Caco-2 (cell line): ENCODE data around the gene MS4A15. TPM values are rescaled to one million over a fixed set of nuclear protein-coding genes. Genes with fewer than 3 reads are reported as not detected.
"Not testable (repeated sequence)": the region's sequence is repeated elsewhere in the genome, so short reads cannot be mapped to it uniquely, and the experiment has no call there.

ENCODE experiments used
- BruUV-seq: library from RNA; stranded (reverse); fragments of 400-500 nt; replicated peaks from 2 replicates; lab custom pipeline; 2021; lab: Mats Ljungman, UMichigan
- CTCF ChIA-PET: fragments of 300-600 bp; sonication (Branson Sonifier 250); formaldehyde crosslinking; loops from one replicate; lab custom pipeline; 2022; ENCODE audit warnings: antibody characterized with exemption; lab: Charles Lee
- POLR2A ChIA-PET: fragments of 300-600 bp; sonication (Branson Sonifier 250); formaldehyde crosslinking; loops from one replicate; lab custom pipeline; 2022; ENCODE audit warnings: antibody characterized with exemption; lab: Charles Lee
- DNase-seq, 2 experiments: peaks; one replicate each; pipeline versions ENCODE4 v3.0.0 to v3.0.0-alpha.2; 2020 to 2022
- H3K27me3 ChIP-seq: replicated peaks from 2 replicates; pipeline ENCODE4 v1.6.0; 2011; ENCODE audit warnings: low read length; ENCODE audit not compliant: control insufficient read depth, insufficient read depth
- H3K36me3 ChIP-seq: 2 replicates; pipeline ENCODE4 v1.5.1; 2011; ENCODE audit warnings: low read length; ENCODE audit not compliant: control insufficient read depth, insufficient read depth
- H3K4me1 ChIP-seq: fragments of 250-450 bp; sonication (Bioruptor Pico); 2 replicates; pipeline ENCODE4 v1.5.1; 2020; ENCODE audit warnings: mild to moderate bottlenecking
- H3K4me3 ChIP-seq: 2 replicates; pipeline ENCODE4 v1.5.1; 2011; ENCODE audit warnings: low read depth, mild to moderate bottlenecking, control low read depth, low read length
- H3K9me3 ChIP-seq: fragments of 250-450 bp; sonication (Bioruptor Pico); 2 replicates; pipeline ENCODE4 v1.5.1; 2020; ENCODE audit warnings: mild to moderate bottlenecking, moderate library complexity
- H3K27ac Mint-ChIP-seq: one replicate; pipeline ENCODE4 v1.8.0; 2022; ENCODE audit warnings: mixed read lengths; ENCODE audit not compliant: unreplicated experiment
- H3K27me3 Mint-ChIP-seq: one replicate; pipeline ENCODE4 v1.8.0; 2022; ENCODE audit warnings: mixed read lengths; ENCODE audit not compliant: insufficient read depth, unreplicated experiment
- H3K36me3 Mint-ChIP-seq: one replicate; pipeline ENCODE4 v1.8.0; 2022; ENCODE audit warnings: mild to moderate bottlenecking, mixed read lengths; ENCODE audit not compliant: insufficient read depth, unreplicated experiment
- H3K4me1 Mint-ChIP-seq: one replicate; pipeline ENCODE4 v1.8.0; 2022; ENCODE audit warnings: low read depth, mixed read lengths; ENCODE audit not compliant: unreplicated experiment
- H3K4me3 Mint-ChIP-seq: one replicate; pipeline ENCODE4 v1.8.0; 2022; ENCODE audit warnings: mild to moderate bottlenecking, moderate library complexity, mixed read lengths; ENCODE audit not compliant: unreplicated experiment
- H3K9me3 Mint-ChIP-seq: one replicate; pipeline ENCODE4 v1.8.0; 2022; ENCODE audit warnings: mixed read lengths; ENCODE audit not compliant: unreplicated experiment
- intact Hi-C: fragments of 100-400 bp; cut with micrococcal nuclease; formaldehyde crosslinking; loops from one replicate; pipeline ENCODE4 v1.10.0; 2022; ENCODE audit not compliant: unreplicated experiment
- total RNA-seq: library from RNA; stranded (reverse); gene quantifications from 2 replicates; pipeline ENCODE4 v1.2.3, GENCODE V29; 2022
- TF ChIP-seq, protein P1 (sequence below), 2 experiments: fragments of 200-600 bp in 1 of 2; IDR thresholded peaks; 1 replicate in 1 of 2; 2 replicates in 1 of 2; pipeline versions ENCODE4 v1.5.1 to v1.8.0; 2011 to 2022; ENCODE audit warnings: antibody characterized with exemption in 1 of 2, control low read depth in 1 of 2, inconsistent platforms in 1 of 2, low read depth in 1 of 2, low read length in 1 of 2, mild to moderate bottlenecking in 1 of 2, moderate library complexity in 1 of 2; ENCODE audit not compliant: insufficient read depth in 1 of 2, severe bottlenecking in 1 of 2, unreplicated experiment in 1 of 2

The MS4A15 gene
- total RNA-seq, 1 experiment from 2014 or later = not detected

DNA sequence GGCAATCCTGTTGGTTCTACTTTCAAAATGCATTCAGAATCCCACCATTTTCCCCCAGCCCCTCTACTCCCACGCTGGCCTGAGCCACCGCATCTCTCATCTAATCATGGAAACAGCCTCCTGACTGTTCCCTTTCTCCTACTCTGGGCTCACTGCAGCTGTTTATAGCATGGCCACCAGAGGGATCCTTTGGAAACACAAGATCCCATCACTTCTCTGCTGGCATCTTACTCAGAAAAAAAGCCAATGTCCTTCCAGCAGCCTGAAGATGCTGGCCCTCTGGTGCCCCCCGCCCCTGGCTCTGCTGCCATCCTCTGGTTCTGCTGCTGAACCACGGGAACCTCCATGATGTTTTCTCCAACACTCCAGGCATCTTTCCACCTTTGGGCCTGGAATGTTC, 46.2 kb upstream of the MS4A15 start:
- H3K36me3 Mint-ChIP-seq = peaks cover 8% of the 10 kb centered on the region
- TF ChIP-seq, protein P1, sequence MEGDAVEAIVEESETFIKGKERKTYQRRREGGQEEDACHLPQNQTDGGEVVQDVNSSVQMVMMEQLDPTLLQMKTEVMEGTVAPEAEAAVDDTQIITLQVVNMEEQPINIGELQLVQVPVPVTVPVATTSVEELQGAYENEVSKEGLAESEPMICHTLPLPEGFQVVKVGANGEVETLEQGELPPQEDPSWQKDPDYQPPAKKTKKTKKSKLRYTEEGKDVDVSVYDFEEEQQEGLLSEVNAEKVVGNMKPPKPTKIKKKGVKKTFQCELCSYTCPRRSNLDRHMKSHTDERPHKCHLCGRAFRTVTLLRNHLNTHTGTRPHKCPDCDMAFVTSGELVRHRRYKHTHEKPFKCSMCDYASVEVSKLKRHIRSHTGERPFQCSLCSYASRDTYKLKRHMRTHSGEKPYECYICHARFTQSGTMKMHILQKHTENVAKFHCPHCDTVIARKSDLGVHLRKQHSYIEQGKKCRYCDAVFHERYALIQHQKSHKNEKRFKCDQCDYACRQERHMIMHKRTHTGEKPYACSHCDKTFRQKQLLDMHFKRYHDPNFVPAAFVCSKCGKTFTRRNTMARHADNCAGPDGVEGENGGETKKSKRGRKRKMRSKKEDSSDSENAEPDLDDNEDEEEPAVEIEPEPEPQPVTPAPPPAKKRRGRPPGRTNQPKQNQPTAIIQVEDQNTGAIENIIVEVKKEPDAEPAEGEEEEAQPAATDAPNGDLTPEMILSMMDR (IDR thresholded peaks at IDR 0.05; ENCODE audit: insufficient read depth in 1 of 2, low read depth in 1 of 2, low read length in 1 of 2, severe bottlenecking in 1 of 2, unreplicated experiment in 1 of 2) = peak; percentile 16 to 40
- peak; percentile 53 to 56 for DNase-seq
- CTCF ChIA-PET = interaction anchor here (1.0 to 2.3 kb wide), 3 partner anchors 31 to 53 kb away, joined by 3 to 16 read pairs (median 4); partner anchors contain the start of gene MS4A15
- H3K27me3 Mint-ChIP-seq = no peaks in the 10 kb centered on the region
- H3K9me3 Mint-ChIP-seq = no peaks in the 10 kb centered on the region
- peaks cover 55% of the 10 kb centered on the region for H3K4me1 ChIP-seq
- no peaks in the 10 kb centered on the region for H3K36me3 ChIP-seq
- H3K4me3 ChIP-seq = no peak overlapping the region
- no TSS peak for BruUV-seq
- H3K27me3 ChIP-seq = no peaks in the 10 kb centered on the region
- H3K4me3 Mint-ChIP-seq = no peak overlapping the region
- peaks cover 15% of the 10 kb centered on the region for H3K4me1 Mint-ChIP-seq
- H3K9me3 ChIP-seq = peaks cover 16% of the 10 kb centered on the region
- H3K27ac Mint-ChIP-seq = no peak overlapping the region
- intact Hi-C loops = loop anchor here (2.0 kb wide), 1 partner anchor 34 kb away; no protein-coding TSS in a partner anchor
- POLR2A ChIA-PET = no interaction called here

DNA sequence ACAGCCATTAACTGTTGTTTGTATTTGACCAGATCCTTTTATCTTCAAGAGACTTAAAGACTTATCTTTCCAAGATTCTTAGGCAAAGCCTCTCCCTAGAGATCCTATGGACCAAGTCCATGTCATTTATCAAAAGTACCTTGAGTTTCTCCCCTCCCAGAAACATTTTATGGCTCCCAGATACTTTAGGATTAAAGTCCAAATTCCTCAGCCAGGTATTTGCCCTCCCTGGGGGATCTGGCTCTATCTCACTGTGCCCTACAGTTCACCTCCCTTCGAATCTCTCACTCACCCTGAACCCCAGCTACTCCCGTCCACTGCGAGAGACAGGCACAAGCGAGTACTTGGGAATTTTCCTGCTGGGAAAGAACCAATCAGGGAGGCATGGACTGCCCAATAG, 45.4 kb upstream of the MS4A15 start:
- no peak overlapping the region for H3K4me3 Mint-ChIP-seq
- Histone ChIP-seq H3K9me3 (peaks cover 16% of the 10 kb centered on the region), H3K27me3 (no peaks in the 10 kb centered on the region), H3K4me1 (peaks cover 55% of the 10 kb centered on the region), H3K36me3 (no peaks in the 10 kb centered on the region), H3K4me3 (no peak overlapping the region)
- H3K9me3 Mint-ChIP-seq = no peaks in the 10 kb centered on the region
- H3K4me1 Mint-ChIP-seq = peaks cover 15% of the 10 kb centered on the region
- no TSS peak for BruUV-seq
- peak; percentile 86 to 94 for DNase-seq
- TF ChIP-seq, protein P1 (IDR thresholded peaks at IDR 0.05; ENCODE audit: insufficient read depth in 1 of 2, low read depth in 1 of 2, low read length in 1 of 2, severe bottlenecking in 1 of 2, unreplicated experiment in 1 of 2) = no peak
- POLR2A ChIA-PET = no interaction called here
- no peaks in the 10 kb centered on the region for H3K27me3 Mint-ChIP-seq
- peaks cover 8% of the 10 kb centered on the region for H3K36me3 Mint-ChIP-seq
- no peak overlapping the region for H3K27ac Mint-ChIP-seq
- intact Hi-C loops = loop anchor here (1.0 to 2.0 kb wide), 5 partner anchors 8 to 51 kb away; partner anchors contain the start of gene MS4A15
- CTCF ChIA-PET = interaction anchor here (0.7 to 2.3 kb wide), 4 partner anchors 10 to 64 kb away, joined by 3 to 16 read pairs (median 5); no protein-coding TSS in a partner anchor

DNA sequence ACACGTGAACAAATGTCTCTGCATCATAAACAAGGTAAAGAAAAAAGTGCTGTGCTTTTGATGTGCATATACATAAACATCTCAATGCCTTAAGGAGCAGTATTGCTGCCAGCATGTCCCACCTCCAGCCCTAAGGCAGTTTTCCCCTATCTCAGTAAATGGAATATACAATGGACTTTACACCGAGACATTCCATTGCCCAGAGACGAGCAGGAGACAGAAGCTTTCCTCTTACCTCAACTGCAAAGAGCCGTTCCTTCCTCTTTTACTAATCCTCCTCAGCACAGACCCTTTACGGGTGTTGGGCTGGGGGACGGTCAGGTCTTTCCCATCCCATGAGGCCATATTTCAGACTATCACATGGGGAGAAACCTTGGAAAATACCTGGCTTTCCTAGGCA, 43.2 kb upstream of the MS4A15 start:
- POLR2A ChIA-PET, H3K27me3 Mint-ChIP-seq, H3K36me3 ChIP-seq, intact Hi-C loops, H3K27me3 ChIP-seq, H3K36me3 Mint-ChIP-seq, H3K4me3 ChIP-seq, CTCF ChIA-PET: not testable (repeated sequence)
- TSS peak; percentile 86 for BruUV-seq
- Mint-ChIP-seq H3K4me3 (peak overlapping the region; percentile 37), H3K9me3 (peaks cover 12% of the 10 kb centered on the region), H3K27ac (peak overlapping the region; percentile 80), H3K4me1 (peaks cover 15% of the 10 kb centered on the region)
- peaks cover 55% of the 10 kb centered on the region for H3K4me1 ChIP-seq
- H3K9me3 ChIP-seq = peaks cover 29% of the 10 kb centered on the region
- DNase-seq = peak; percentile 66 to 75
